HG03135 (cell line): ENCODE data around the gene PDS5A.
"Not testable (repeated sequence)": the region's sequence is repeated elsewhere in the genome, so short reads cannot be mapped to it uniquely, and the experiment has no call there.

Source experiments
- ATAC-seq: cut with Tn5 transposase; IDR thresholded peaks from one replicate; pipeline ENCODE4 v1.9.1; 2021; ENCODE audit warnings: mild to moderate bottlenecking, moderate library complexity; ENCODE audit not compliant: unreplicated experiment

PDS5A gene

GRCh38 chr4:39977489-39978377, at the start of gene PDS5A:
Gene PDS5A, minus strand, starts transcription at chr4:39977911. Its CDS starts 1,334 bp downstream, at chr4:39976577.
- ATAC-seq: peak; percentile 76

GRCh38 chr4:40024049-40024448, 46.3 kb upstream of the PDS5A start:
- ATAC-seq: not testable (repeated sequence)

GRCh38 chr4:40021116-40021515, 43.4 kb upstream of the PDS5A start:
- ATAC-seq: not testable (repeated sequence)

- no peak for ATAC-seq
Observed at GRCh38 chr4:40020221-40020620, 42.5 kb upstream of the PDS5A start.

GRCh38 chr4:40016007-40016406, 38.3 kb upstream of the PDS5A start:
- ATAC-seq: no peak

GRCh38 chr4:40003986-40004385, 26.3 kb upstream of the PDS5A start:
- no peak for ATAC-seq

GRCh38 chr4:40000711-40001110, 23.0 kb upstream of the PDS5A start:
- ATAC-seq: no peak

GRCh38 chr4:39998659-39999345, 21.1 kb upstream of the PDS5A start:
- ATAC-seq: no peak

- ATAC-seq: no peak
Observed at GRCh38 chr4:39996811-39997210, 19.1 kb upstream of the PDS5A start.

GRCh38 chr4:39994406-39994805, 16.7 kb upstream of the PDS5A start:
- no peak for ATAC-seq

- not testable (repeated sequence) for ATAC-seq
Observed at GRCh38 chr4:39989381-39989780, 11.7 kb upstream of the PDS5A start.

- no peak for ATAC-seq
Observed at GRCh38 chr4:39987485-39987884, 9.8 kb upstream of the PDS5A start.

GRCh38 chr4:39978904-39979303, 1.2 kb upstream of the PDS5A start:
- no peak for ATAC-seq

- ATAC-seq: no peak
Observed at GRCh38 chr4:39978378-39978775, 666 bp upstream of the PDS5A start.

GRCh38 chr4:39976945-39977488, 694 bp downstream of the PDS5A start:
- peak; percentile 25 for ATAC-seq

- peak; percentile 44 for ATAC-seq
Observed at GRCh38 chr4:39976141-39976944, 1.4 kb downstream of the PDS5A start.

- no peak for ATAC-seq
Observed at GRCh38 chr4:39975488-39976089, 2.1 kb downstream of the PDS5A start.

- ATAC-seq: not testable (repeated sequence)
Observed at GRCh38 chr4:39973052-39973451, 4.7 kb downstream of the PDS5A start.

- peak; percentile 48 for ATAC-seq
Observed at GRCh38 chr4:39970671-39971640, 6.8 kb downstream of the PDS5A start.
